ENCODE measurements around the gene SPATA13.
A peak's percentile ranks its signal among the peaks of the same experiment; 100 is the strongest.
"Not testable (repeated sequence)": the region's sequence is repeated elsewhere in the genome, so short reads cannot be mapped to it uniquely, and the experiment has no call there.

The SPATA13 gene

DNA sequence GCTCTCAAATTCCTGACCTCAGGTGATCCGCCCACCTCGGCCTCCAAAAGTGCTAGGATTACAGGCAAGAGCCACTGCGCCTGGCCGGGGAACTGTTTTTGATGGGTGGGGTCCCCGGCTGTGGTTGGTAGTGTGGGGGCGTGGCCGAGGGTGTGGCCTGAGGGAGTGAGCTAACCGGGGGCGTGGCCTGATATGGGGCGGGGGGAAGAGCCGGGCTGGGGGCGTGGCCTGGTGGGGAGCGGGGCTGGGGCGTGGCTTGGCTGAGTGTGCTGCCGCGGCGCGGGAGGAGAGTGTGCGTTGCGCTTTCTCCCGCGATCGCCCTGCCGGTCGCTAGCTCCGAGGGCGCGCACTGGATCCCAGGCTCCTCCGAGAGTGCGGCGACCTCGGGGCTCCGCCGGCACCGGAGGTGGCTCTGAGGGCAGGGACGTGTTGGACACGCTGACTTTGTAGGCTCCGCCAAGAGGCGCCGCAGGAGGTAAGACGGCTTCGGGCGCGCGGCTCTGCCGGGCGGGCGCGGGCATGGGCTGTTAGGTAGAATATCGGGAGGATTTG, at the start of gene SPATA13:
SPATA13 (plus strand) TSS at position 263 of the 552 bp plus-strand sequence. CDS start 62,210 bp downstream, outside the sequence.
- DNase-seq, result peak in 13 of 14 donors; percentile 68 to 94 (median 89)

DNA sequence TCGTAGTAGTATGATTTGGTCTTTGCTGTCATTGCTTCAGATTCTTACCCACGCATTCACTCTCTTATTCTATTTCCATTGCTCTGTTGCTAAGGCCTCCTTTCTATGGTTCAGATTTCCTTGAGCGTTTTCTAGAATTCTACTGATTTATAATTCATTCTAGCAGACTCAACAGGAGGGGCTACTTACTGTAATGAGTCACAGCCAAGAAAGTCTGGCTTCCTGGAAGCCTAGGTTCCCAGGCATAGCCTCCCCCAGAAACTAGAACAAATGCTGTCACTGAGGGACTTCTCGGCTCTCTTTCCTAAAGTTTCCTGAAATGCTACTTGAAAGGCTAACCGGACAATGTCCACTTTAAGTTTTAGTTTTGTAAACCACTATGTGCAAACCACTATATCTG, 47.7 kb upstream of the SPATA13 start:
- DNase-seq, result no peak

DNA sequence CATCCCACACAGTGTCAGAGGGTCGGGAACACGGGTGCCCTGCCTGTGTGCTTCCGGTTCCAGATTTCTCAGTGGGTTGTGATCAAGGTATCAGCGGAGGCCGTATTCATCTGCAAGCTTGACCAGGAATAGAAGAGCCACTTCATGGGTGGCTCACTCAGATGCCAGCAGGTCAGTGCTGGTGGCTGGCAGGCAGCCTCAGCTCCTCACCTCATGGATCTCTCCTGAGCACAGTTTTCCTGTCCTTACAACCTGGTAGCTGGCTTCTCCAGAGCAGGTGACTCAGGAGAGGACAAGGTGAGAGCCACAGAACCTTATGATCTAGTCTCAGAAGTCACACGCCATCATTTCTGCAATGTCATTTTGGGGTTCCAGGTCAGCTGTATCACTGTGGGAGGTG, 44.8 kb upstream of the SPATA13 start:
- DNase-seq, result no peak

DNA sequence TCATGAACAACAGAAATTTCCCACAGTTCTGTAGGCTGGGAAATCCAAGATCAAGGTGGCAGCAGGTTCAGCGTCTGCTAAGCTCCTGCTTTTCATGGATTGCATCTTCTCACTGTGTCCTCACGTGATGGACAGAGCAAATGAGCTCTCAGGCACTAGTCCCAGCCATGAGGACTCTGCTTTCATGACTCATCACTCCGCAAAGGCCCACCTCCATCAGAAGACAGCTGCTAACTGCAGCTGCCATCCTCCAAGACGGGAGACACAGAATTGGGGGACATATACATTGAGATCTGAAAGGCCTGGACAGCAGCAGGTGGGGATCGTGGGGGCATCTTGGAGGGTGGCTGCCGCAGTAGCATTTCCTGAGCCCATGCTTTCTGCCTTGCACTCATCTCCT, 44.4 kb upstream of the SPATA13 start:
- DNase-seq, result no peak

DNA sequence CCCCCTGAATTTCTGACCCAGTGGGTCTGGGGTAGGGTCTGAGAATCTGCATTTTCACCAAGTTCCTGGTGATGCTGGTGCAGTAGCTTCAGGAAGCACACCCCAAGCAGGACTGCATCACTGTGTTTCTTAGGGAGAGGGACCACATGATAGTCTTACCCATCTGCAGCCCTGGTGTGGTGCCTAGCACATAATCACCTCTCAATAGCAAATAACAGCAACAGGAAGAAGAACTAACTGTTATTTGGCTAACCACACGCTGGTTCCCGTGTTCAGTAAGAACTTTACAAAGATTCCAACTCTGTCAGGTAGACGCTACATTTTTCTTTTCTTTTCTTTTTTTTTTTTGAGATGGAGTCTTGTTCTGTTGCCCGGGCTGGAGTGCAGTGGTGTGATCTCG, 41.9 kb upstream of the SPATA13 start:
- no peak for DNase-seq

DNA sequence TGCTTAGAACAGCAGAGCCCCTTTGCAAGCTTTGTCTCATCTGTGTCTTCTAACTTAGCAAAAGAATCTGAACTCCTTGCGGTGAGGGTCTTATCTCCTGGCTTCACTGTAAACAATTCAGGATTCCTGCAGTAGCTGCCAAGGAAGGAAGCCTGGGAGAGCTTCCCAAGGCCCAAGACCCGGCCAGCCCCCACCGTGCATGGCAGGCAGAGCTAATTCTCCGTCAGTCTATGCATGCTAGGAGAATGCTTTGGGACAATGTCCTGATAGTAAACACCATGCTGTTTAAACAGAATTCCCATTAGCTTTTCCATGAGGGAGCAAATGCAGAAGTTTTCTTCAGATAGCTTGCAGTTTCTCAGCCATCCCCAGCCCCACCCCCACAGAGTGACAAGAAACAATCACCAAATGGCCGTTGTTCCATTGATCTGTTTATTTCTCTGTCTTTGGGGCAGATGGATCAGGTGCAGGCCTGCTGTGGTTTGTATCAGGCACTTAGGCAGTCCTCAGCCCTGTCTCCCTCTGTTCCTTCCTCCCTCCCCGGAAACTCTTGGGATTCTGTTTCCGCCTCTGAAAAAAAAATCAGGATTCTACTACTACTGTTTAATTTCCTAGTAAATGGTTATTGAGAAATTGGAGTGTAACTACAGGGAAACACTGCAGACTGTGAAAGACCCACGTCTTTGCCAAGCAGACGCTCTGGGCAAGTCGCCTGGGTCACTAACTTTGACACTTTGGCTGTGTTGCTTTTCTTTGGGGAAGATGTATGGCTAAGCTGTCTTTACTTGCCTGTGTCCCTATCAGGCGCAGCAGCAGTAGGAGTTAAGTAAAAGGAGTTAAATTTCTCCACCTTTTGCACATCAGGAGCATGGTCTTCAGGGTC, 40.7 kb upstream of the SPATA13 start:
- peak in 2 of 14 donors; percentile 17 to 21 for DNase-seq

DNA sequence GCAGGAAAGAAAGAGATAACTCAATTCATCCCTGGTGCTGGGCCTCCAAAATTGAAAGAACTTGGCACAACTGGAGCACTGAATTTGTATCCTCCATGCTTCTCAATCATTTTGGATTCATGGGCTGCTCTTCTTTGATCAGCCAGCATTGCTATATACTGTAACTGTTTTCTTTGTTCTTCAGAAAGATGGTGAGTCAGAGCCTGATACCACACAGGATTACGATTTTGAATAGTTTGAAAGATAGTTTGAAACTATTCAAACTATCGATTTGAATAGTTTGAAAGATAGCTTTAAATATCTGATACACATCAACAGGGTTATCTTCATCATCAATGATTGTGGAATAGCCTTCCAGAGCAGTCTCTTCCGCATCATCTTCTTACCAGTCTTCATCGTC, 38.5 kb upstream of the SPATA13 start:
- DNase-seq, result not testable (repeated sequence)

DNA sequence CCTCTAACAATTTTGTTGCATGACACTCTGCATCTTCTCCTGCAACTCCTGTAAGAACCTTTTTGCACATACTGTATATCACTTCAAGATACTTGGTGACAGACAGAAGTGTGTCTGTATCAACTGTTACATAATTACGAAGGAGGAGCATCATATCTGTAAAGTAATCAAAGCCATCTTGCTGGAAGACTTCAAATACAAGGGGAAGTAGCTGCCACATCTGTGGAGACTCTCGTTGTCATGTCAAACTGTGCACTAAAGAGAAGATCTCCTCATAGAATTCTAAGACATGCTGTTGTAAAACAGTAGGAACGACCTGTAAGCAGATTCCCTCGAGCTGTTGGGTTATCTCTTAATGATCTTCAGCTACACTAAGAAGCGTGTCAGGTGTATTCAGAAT, 38.0 kb upstream of the SPATA13 start:
- DNase-seq, result no peak

DNA sequence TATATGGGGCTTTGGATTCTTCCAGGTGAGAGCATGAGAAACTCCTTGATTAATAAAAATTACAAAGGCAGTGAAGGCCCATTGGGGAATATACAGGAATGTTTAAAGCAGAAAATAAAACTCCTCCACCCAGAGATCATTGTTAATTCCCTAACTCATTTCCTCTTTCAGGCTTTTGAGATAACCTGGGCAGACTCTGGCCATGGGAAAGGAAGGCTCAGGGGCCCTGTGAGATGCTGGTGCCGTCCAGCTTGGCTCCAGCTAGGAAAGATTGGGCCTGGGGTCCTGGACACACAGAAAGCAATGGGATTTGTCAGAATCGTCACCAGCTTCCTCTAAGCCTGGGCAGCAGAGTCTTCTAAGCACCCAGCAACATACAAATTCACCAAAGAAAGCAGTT, 36.8 kb upstream of the SPATA13 start:
- DNase-seq, result no peak

DNA sequence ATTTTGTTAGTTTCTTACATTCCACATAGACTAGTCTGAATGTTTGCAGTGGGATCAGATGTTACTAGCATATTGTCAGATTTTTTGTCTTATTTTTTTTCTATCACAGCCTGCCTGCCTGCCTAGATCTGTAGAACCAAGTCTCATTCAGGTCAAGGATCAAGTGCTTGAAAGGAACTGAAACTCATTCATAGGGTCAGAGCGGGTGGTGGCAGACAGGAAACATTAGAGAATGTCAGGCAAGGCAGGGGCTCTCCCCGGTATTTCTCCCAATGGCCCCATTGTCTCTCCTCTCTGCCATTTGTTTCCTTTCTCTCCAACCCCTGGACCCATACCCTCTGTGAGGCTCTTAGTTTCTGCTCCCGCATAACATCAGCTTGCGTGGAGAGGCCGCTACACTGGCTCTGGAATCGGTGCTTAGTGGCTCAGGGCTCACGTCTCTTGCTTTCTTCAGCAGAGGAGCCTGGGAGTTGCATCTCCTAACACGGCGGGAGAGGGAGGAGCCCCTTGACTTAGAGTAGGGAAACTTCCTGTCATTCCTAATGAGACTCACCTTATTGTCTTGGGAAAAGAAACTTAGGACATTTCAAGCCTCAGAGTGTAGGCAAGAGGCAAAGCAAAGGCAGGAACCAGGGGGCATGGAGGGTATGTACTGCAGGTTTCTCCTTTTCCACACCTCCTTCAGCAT, 35.6 kb upstream of the SPATA13 start:
- peak in 1 of 14 donors; percentile 14 for DNase-seq

DNA sequence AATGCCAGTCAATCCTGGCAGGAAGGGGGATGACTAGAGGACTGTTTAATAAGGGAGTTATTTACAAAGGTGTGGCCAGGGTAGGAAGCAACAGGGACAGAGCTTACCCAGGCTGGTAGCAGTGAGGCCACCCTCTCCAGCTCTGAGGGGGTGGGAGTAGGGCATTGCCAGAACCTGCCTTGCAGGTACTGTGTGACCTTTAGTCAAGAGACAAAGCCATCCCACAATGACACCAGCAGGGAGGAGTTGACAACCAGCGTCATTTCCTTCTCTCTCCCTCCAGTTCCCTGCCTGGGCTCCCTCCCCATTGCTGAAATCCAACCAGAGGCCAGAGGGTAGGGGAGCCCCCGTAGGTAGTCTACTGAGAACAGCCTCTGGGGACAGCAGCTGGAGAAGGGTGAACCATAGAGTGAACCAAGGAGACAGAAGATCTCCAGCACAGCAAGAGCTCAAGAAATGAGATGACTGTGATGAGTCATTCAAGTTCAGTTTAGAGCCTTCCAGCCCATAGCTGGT, 33.3 kb upstream of the SPATA13 start:
- no peak for DNase-seq

DNA sequence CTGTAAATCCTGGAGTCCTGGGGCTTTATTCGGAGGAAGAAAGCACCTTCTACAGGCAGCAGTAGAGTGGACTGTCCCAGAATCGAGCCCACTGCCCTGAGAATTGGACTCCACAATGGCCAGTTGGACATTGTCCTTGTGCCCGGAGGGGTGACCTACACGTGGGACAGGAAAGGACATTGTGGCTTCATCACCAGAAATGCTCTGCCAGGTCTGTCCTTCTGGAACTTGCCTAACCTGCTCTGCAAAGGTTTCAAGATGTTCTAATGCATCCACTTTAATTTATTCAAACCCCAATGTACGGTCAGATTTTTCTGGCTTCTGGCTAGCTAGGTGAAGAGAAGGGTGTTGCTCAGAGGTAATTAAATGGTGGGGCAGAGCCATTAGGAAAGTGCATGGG, 32.4 kb upstream of the SPATA13 start:
- no peak for DNase-seq

DNA sequence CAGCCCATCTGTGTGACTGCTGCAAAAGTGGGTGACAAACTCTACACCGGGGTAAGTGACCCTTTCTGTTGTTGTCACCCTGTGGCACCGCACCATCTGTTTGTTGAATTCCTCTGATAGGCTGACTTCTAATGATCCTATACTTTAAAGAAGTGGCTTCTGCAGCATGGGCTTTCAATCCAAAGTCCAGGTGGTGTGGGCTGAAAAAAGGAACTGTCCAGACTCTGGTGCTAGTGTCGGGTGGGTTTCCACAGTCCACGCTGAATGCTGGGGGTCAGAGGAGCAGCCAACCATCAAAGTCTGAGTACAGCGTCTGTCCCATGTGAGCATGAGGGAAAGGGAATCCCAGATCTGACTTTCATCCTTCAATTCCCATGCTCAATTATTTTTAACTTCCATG, 31.6 kb upstream of the SPATA13 start:
- DNase-seq, result no peak

DNA sequence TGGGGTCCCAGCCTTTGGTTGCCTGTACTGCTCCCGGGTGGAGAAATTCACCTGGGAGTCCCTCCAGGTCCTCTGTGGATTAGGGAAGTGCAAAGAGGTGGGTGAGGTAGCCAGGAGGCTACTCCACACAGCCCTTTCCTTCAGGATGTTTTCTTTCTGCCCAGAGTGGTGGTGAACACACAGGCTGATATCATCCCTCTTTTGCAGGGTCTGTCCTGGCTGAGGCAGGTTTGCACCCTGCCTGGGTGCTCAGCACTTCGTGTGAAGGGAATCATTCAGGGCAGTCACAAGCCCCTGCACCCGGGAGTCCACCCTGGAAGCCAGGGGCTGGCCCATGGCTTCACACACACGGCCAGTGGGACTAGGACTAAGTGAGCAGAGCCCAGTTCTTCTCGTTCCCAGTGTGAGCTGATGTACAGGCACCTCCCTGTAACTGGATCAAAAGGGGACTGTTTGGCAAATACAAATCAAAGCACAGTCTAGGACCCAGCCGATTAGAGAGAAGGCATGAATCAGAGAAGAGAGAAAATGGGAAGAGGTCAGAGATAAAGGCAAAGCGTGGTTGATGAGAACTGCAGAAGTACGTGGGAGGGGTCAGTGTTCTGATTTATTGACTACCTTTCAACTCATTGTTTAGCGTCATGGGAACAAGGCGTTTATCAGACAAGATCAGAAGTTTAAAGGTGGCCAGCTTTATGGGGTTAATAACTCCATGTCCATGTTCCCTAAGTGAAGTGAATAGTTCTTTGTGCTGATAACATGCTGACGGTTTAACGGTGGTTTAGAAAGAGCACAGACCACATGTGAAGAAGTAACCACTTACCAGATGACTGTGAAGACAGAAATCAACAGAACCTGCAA, 30.4 kb upstream of the SPATA13 start:
- no peak for DNase-seq

DNA sequence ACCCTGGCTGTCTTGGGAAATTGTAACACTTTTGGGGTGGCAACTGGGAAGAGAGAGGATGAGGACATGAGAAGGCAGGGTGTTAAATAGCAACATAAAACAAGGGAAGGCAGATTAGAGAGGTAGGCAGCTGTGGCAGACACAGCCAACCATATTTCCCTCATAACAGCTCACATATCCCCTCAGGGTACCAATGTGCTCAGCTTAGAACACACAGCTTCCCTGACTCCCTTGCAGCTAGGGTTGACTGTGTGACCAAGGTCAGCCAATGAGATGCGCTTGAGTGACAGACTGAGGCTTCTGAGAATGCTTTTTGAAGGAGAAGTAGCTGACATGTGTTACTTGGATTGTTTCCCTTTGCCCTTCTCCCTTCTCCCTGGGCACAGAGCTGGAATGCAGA, 28.8 kb upstream of the SPATA13 start:
- DNase-seq, result no peak

DNA sequence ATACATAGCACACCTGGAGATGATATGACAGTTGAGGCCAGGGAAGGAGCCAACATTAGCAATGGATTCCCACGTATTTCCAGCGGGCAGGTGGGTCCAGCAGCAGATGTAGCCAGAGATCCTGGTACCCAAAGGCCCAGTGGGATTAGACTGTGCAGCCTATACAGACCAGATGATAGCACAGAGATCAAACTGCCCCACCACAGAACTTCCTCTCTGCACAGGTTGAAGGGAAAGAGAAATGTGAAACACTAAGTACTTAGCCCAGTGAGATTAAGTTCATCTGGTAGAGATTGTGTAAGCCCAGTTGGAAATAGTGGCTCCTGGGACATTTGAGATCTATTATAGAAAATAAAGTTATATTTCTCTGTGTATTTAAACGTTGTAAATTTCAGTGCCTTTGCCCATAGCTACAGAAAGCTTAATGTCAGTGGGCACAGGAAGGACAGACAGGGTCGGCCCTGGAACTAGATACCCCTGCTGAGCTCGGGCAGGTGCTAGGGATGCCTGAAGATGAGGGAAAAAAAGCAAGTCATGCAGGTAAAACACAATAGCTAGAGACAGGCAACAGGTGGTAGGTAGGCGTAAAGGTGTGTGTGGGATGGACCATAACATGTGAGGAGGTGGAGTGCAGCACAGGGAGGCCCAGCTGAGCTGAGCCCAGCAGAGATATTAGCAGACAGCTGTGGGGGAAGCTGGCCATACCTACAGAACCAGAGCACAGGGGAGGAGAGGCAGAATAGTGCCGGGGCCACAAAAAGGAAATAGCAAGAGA, 27.3 kb upstream of the SPATA13 start:
- no peak for DNase-seq

DNA sequence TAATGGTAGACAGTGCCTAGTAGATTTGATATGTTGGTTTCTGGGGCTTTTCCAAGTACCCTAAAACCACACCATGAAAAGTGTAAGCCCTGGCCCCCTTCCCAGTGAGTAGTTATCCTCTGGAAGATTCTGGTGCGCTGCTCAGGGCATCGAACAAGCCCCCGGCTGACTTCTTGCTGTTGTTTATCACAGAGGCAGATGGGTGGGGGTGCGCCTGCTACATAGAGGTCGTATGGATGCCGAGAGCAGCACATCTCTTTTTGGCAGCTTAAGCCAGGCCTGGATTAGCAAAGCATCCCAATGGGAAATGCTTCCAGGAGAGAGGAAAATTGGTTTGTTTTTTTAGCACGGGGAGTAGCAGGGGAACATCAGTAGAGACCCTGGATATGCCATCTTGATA, 26.3 kb upstream of the SPATA13 start:
- DNase-seq, result no peak

DNA sequence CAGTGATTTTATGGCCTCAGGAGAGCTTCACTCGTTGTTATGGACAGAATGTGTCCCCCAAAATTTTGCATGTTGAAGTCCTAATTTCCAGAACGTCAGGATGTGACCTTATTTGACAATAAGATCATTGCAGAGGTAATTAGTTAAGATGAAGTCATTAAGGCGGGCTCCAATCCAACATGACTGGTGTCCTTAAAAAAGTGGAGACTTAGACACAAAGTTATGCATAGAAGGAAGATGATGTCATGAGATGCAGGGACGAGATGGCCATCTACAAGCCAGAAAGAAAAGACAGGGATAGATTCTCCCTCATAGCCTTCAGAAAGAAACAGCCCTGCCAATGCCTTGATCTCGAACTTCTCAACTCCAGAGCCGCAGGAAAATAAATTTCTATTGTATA, 25.8 kb upstream of the SPATA13 start:
- DNase-seq, result no peak

DNA sequence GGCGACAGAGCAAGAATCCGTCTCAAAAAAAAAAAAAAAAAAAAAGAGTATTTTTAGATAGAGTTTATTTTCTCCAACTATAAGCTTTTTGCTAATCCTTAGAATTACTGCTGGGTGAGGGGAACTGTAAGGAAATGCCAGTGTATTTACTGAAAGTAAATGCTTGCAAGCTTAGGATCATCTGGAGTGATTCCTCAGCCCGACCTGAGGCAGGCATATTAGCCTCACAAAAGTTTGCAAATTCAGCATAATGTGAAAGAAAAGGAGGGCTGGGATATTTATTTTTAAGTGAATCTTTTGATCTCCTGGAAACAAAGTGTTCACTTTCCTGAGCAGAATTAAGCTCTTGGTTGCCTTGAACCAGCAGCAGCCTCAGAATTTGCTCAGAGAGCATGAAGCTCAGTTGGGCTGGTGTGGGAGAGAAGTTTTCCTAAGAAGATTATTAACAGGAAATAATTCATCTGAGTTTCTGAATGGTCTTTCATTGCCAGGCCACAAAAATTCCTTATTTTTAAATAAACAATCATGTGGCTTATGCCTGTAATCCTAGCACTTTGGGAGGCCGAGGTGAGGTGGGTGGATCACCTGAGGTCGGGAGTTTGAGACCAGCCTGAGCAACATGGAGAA, 24.7 kb upstream of the SPATA13 start:
- no peak for DNase-seq

DNA sequence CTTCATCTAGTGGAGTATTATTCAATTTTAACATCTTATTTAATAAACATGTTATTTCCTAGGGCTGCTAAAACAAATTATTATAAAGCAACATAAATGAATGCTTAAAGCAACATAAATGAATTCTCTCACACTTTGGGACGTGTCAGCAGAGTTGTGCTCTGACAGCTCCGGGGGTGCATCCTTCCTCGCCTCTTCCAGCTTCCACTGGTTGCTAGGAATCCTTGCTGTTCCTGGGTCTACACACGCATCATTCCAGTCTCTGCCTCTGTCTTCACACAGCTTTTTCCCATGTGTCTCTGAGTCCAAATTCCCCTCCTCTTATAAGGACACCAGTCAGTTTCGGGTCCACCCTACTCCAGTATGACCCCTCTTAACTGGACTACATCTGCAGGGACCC, 21.6 kb upstream of the SPATA13 start:
- no peak for DNase-seq

DNA sequence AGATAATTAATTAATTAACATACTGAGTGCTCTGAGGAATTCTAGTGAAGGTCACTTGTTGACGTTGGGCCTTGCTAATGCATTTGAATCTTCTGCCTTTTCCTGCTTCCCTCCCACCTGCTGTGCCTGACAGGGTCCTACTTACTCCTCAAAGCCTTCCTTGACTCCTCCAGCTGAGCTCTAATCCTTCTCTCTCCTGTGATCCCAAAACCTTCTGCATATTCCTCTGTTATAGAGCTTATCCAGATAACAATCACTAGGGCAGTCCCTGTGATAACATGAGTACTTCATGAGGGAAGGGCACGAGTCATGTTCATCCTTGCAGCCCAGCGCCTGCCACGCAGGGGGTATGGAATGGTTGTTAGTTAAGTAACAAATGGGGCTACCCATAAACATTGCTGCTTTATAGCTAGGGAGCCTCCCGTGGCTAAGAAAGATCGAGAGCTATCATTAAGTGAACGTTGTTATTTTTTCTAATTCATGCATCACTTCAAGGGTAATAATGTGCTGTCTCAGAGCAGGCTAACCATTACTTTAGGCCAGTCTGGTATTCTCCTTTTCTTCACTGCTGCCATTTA, 19.1 kb upstream of the SPATA13 start:
- DNase-seq, result no peak

Data from C1 segment of cervical spinal cord (tissue), 14 donors.